B cell (primary cell): ENCODE results near the gene PHB1. TPM values are rescaled to one million over a fixed set of nuclear protein-coding genes. Genes with fewer than 3 reads are reported as not detected.

ENCODE experiments used
- ATAC-seq: fragments of 200-7000 bp; cut with Tn5 transposase; one replicate; pipeline ENCODE4 v1.10.0; 2021; ENCODE audit warnings: low read depth, mild to moderate bottlenecking, moderate number of reproducible peaks, moderate library complexity
- CTCF ChIA-PET: fragments of 350-600 bp; sonication (Branson Sonifier 250); formaldehyde crosslinking; loops from one replicate; lab custom pipeline; 2021; ENCODE audit warnings: antibody characterized with exemption, inconsistent platforms; lab: Charles Lee
- POLR2A ChIA-PET: fragments of 350-600 bp; sonication (Branson Sonifier 250); formaldehyde crosslinking; loops from one replicate; lab custom pipeline; 2021; ENCODE audit warnings: antibody characterized with exemption; lab: Charles Lee
- DNase-seq: peaks from one replicate; pipeline ENCODE4 v3.0.0; 2013
- H2AFZ ChIP-seq: 2 replicates; pipeline ENCODE4 v1.6.1; 2012; ENCODE audit warnings: mild to moderate bottlenecking, low read depth, low read length; ENCODE audit not compliant: insufficient read depth, poor library complexity, severe bottlenecking
- H3K27ac ChIP-seq, 2 donors: 1 replicate in 1 of 2; 2 replicates in 1 of 2; pipeline ENCODE4 v1.5.1; 2012 to 2013; ENCODE audit warnings: low read length in 2 of 2, mild to moderate bottlenecking in 2 of 2, moderate library complexity in 1 of 2
- H3K27me3 ChIP-seq, 4 experiments: fragments of 200-600 bp in 1 of 4; sonication (generic) in 1 of 4; replicated peaks in 1 of 4; 1 replicate in 2 of 4; 2 replicates in 2 of 4; pipeline versions ENCODE4 v1.6.1 to v1.7.0; 2013 to 2016; ENCODE audit warnings: low read length in 3 of 4, mild to moderate bottlenecking in 2 of 4, mixed read lengths in 1 of 4, moderate library complexity in 1 of 4; ENCODE audit not compliant: insufficient read depth in 4 of 4, control insufficient read depth in 3 of 4; ENCODE audit errors: control extremely low read depth in 1 of 4
- H3K36me3 ChIP-seq, 2 experiments: replicated peaks in 1 of 2; 1 replicate in 1 of 2; 2 replicates in 1 of 2; pipeline versions ENCODE4 v1.6.1 to v1.7.1; 2013; ENCODE audit warnings: low read length in 1 of 2; ENCODE audit not compliant: insufficient read depth in 2 of 2, control insufficient read depth in 1 of 2; ENCODE audit errors: control extremely low read depth in 1 of 2, extremely low read depth in 1 of 2
- H3K4me1 ChIP-seq, 2 donors: fragments of 200-600 bp in 1 of 2; sonication (generic) in 1 of 2; 1 replicate in 1 of 2; 2 replicates in 1 of 2; pipeline versions ENCODE4 v1.5.1 to v1.6.1; 2013 to 2017; ENCODE audit warnings: low read length in 2 of 2; ENCODE audit not compliant: control insufficient read depth in 2 of 2, insufficient read depth in 2 of 2
- H3K4me2 ChIP-seq: replicated peaks from 2 replicates; pipeline ENCODE3; 2012; ENCODE audit warnings: mild to moderate bottlenecking, low read depth, low read length; ENCODE audit not compliant: poor library complexity, severe bottlenecking
- H3K4me3 ChIP-seq, 5 experiments: fragments of 200-600 bp in 1 of 5; sonication (generic) in 1 of 5; 1 replicate in 3 of 5; 2 replicates in 2 of 5; pipeline versions ENCODE4 v1.5.1 to v1.7.0; 2011 to 2016; ENCODE audit warnings: low read length in 4 of 5, mild to moderate bottlenecking in 4 of 5, low read depth in 2 of 5, control low read depth in 1 of 5, moderate library complexity in 1 of 5; ENCODE audit not compliant: insufficient read depth in 1 of 5; ENCODE audit errors: control extremely low read depth in 1 of 5, extremely low read depth in 1 of 5
- H3K79me2 ChIP-seq: fragments of 200-600 bp; sonication (generic); one replicate; pipeline ENCODE4 v1.6.0; 2016; ENCODE audit warnings: low read length; ENCODE audit not compliant: control insufficient read depth, insufficient read depth
- H3K9ac ChIP-seq: fragments of 200-600 bp; sonication (generic); 2 replicates; pipeline ENCODE4 v1.6.1; 2017; ENCODE audit warnings: mild to moderate bottlenecking, low read length, moderate library complexity
- H3K9me3 ChIP-seq, 3 donors: one replicate each; pipeline versions ENCODE4 v1.6.1 to v1.7.1; 2013; ENCODE audit warnings: low read length in 2 of 3; ENCODE audit not compliant: control insufficient read depth in 2 of 3, insufficient read depth in 1 of 3; ENCODE audit errors: control extremely low read depth in 1 of 3
- H4K20me1 ChIP-seq: 2 replicates; pipeline ENCODE4 v1.6.0; 2012; ENCODE audit warnings: mild to moderate bottlenecking, low read length; ENCODE audit not compliant: insufficient read depth, control insufficient read depth, poor library complexity, severe bottlenecking
- H3K27ac Mint-ChIP-seq: one replicate; pipeline ENCODE4 v1.8.0; 2021; ENCODE audit warnings: mixed read lengths
- H3K27me3 Mint-ChIP-seq: one replicate; pipeline ENCODE4 v1.8.0; 2021; ENCODE audit warnings: mixed read lengths
- H3K4me1 Mint-ChIP-seq: one replicate; pipeline ENCODE4 v1.8.0; 2021; ENCODE audit warnings: mixed read lengths
- H3K4me3 Mint-ChIP-seq: one replicate; pipeline ENCODE4 v1.8.0; 2021; ENCODE audit warnings: mixed read lengths
- H3K9me3 Mint-ChIP-seq: one replicate; pipeline ENCODE4 v1.8.0; 2022; ENCODE audit warnings: mixed read lengths; ENCODE audit not compliant: insufficient read depth
- EZH2 ChIP-seq: IDR thresholded peaks from 2 replicates; pipeline ENCODE4 v1.6.1; 2012; ENCODE audit warnings: borderline replicate concordance, low read depth, mild to moderate bottlenecking, moderate library complexity, low read length; ENCODE audit not compliant: insufficient read depth, poor library complexity, severe bottlenecking
- WGBS: methylation state at CpG from one replicate; pipeline ENCODE4 v1.1.5; 2013; ENCODE audit warnings: missing lambda C conversion rate; ENCODE audit not compliant: insufficient coverage; 5-methylcytosine and 5-hydroxymethylcytosine counted together
- intact Hi-C: fragments of 100-400 bp; cut with micrococcal nuclease; formaldehyde crosslinking; loops from one replicate; pipeline ENCODE4 v1.10.0; 2022
- polyA plus RNA-seq: library from polyadenylated mRNA; depleted of rRNA; stranded (reverse); fragments of >200 nt; gene quantifications from 2 replicates; pipeline ENCODE4 v1.2.3, GENCODE V29; 2012
- total RNA-seq, 2 donors: library from RNA; stranded (reverse); fragments of 120-200 nt in 1 of 2; gene quantifications; 1 replicate in 1 of 2; 2 replicates in 1 of 2; pipeline versions ENCODE4 v1.2.3 to v1.2.4, GENCODE V29; 2013 to 2022
- TF ChIP-seq, protein P1 (sequence below): fragments of 200-600 bp; IDR thresholded peaks from one replicate; pipeline ENCODE4 v1.8.0; 2022; ENCODE audit warnings: antibody characterized with exemption, mild to moderate bottlenecking

The PHB1 gene
- total and polyA plus RNA-seq, 2 donors (not counting 1 experiment from before 2014, with no cell fraction given) = 45.5 to 72.3 TPM

DNA sequence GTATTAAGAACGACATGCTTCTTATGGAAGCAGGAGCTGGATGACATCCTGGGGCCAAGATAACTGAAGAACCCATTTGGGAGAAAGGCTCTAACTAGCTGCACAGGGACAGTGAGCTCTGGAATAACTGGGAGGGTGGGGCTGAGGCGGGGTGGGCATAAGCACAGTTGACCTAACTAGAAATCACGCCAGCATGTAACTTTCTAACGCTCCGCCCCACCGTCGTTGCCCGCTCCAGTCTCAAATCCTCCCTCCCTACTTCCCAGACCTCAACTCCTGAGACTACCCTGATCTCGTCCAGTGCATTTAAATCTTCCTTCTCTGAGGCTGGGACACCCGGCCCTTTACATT lies 436 bp downstream of the PHB1 start:
- Histone ChIP-seq H3K27ac (peak overlapping the region in 1 of 2 donors; percentile 72), H3K36me3 (peaks cover 6 to 30% of the 10 kb centered on the region in 2 experiments), H3K9me3 (no peaks in the 10 kb centered on the region), H3K9ac (peak overlapping the region; percentile 74), H2AFZ (peak overlapping the region; percentile 84), H3K4me3 (peak overlapping the region; percentile 51 to 93 (median 75)), H3K4me1 (peaks cover 7 to 17% of the 10 kb centered on the region in 2 donors), H3K79me2 (peaks cover 15% of the 10 kb centered on the region), H4K20me1 (no peaks in the 10 kb centered on the region), H3K4me2 (peak overlapping the region; percentile 78), H3K27me3 (no peaks in the 10 kb centered on the region)
- Mint-ChIP-seq H3K4me3 (peak overlapping the region; percentile 94), H3K4me1 (peaks cover 22% of the 10 kb centered on the region), H3K27me3 (no peaks in the 10 kb centered on the region), H3K27ac (peak overlapping the region; percentile 84), H3K9me3 (no peaks in the 10 kb centered on the region)
- intact Hi-C loops = loop anchor here (2.0 to 10.0 kb wide), 4 partner anchors 19 to 291 kb away; partner anchors contain the start of genes NGFR, SLC35B1 and SPOP
- ChIA-PET POLR2A (interaction anchor here (0.6 to 1.1 kb wide), 5 partner anchors 11 to 1721 kb away, joined by 3 to 11 read pairs (median 7); no protein-coding TSS in a partner anchor), CTCF (interaction anchor here (0.6 to 8.6 kb wide), 8 partner anchors 8 to 142 kb away, joined by 3 to 152 read pairs (median 4); no protein-coding TSS in a partner anchor)
- WGBS = under 1% methylated on average over 9 of the region's 10 CpGs
- DNase-seq (no peak), ATAC-seq (no peak)
- TF ChIP-seq, protein P1, sequence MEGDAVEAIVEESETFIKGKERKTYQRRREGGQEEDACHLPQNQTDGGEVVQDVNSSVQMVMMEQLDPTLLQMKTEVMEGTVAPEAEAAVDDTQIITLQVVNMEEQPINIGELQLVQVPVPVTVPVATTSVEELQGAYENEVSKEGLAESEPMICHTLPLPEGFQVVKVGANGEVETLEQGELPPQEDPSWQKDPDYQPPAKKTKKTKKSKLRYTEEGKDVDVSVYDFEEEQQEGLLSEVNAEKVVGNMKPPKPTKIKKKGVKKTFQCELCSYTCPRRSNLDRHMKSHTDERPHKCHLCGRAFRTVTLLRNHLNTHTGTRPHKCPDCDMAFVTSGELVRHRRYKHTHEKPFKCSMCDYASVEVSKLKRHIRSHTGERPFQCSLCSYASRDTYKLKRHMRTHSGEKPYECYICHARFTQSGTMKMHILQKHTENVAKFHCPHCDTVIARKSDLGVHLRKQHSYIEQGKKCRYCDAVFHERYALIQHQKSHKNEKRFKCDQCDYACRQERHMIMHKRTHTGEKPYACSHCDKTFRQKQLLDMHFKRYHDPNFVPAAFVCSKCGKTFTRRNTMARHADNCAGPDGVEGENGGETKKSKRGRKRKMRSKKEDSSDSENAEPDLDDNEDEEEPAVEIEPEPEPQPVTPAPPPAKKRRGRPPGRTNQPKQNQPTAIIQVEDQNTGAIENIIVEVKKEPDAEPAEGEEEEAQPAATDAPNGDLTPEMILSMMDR = no peak
- no peak for TF ChIP-seq EZH2

DNA sequence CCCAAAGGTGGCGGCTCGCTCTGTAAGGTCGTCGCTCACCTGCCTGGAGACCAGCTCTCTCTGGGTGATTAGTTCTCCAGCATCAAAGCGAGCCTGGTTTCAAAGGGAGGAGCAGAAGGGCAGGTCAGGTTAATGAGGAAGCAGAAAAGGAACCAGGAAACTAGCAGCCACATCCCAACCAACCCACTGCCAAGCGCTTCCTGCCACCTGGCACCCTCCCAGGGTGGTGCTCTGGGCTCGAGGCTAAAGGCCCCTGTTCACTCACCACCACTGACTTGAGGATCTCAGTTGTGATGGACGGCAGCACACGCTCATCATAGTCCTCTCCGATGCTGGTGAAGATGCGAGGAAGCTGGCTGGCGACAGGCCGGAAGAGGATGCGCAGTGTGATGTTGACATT lies 5.6 kb downstream of the PHB1 start:
- Histone ChIP-seq H3K9me3 (no peaks in the 10 kb centered on the region), H3K9ac (no peak overlapping the region), H3K4me1 (peaks cover 19 to 28% of the 10 kb centered on the region in 2 donors), H3K79me2 (peaks cover 9% of the 10 kb centered on the region), H3K4me3 (no peak overlapping the region), H3K4me2 (no peak overlapping the region), H3K27ac (no peak overlapping the region), H2AFZ (no peak overlapping the region), H4K20me1 (no peaks in the 10 kb centered on the region), H3K27me3 (no peaks in the 10 kb centered on the region), H3K36me3 (peaks cover 16 to 72% of the 10 kb centered on the region in 2 experiments)
- TF ChIP-seq EZH2 = no peak
- TF ChIP-seq, protein P1 = no peak
- DNase-seq = no peak
- Mint-ChIP-seq H3K9me3 (no peaks in the 10 kb centered on the region), H3K4me3 (no peak overlapping the region), H3K27me3 (no peaks in the 10 kb centered on the region), H3K4me1 (peaks cover 24% of the 10 kb centered on the region), H3K27ac (peak overlapping the region; percentile 26)
- intact Hi-C loops = no loop called here
- no peak for ATAC-seq
- CTCF ChIA-PET = interaction anchor here (0.6 to 8.6 kb wide), 19 partner anchors 7 to 159 kb away, joined by 3 to 152 read pairs (median 4); partner anchors contain the start of gene NGFR
- WGBS = 52% methylated on average over 11 of the region's 14 CpGs
- POLR2A ChIA-PET = no interaction called here
